Glutamatergic neuron (in vitro differentiated cells): ENCODE measurements around the gene P2RY8. TPM values are rescaled to one million over a fixed set of nuclear protein-coding genes. Genes with fewer than 3 reads are reported as not detected.

Source experiments
- DNase-seq: peaks from one replicate; pipeline ENCODE4 v3.0.0; 2022
- H3K27ac Mint-ChIP-seq: one replicate; pipeline ENCODE4 v1.8.0; 2020; ENCODE audit warnings: mild to moderate bottlenecking, mixed read lengths, inconsistent platforms; ENCODE audit not compliant: unreplicated experiment
- H3K27me3 Mint-ChIP-seq: one replicate; pipeline ENCODE4 v1.8.0; 2020; ENCODE audit warnings: mild to moderate bottlenecking, moderate library complexity, mixed read lengths, inconsistent platforms; ENCODE audit not compliant: unreplicated experiment
- H3K36me3 Mint-ChIP-seq: one replicate; pipeline ENCODE4 v1.8.0; 2020; ENCODE audit warnings: mild to moderate bottlenecking, mixed read lengths, inconsistent platforms; ENCODE audit not compliant: unreplicated experiment
- H3K4me1 Mint-ChIP-seq: one replicate; pipeline ENCODE4 v1.8.0; 2020; ENCODE audit warnings: mild to moderate bottlenecking, low read depth, mixed read lengths, inconsistent platforms; ENCODE audit not compliant: unreplicated experiment
- H3K4me3 Mint-ChIP-seq: one replicate; pipeline ENCODE4 v1.8.0; 2020; ENCODE audit warnings: mild to moderate bottlenecking, mixed read lengths, inconsistent platforms; ENCODE audit not compliant: unreplicated experiment
- H3K9me3 Mint-ChIP-seq: one replicate; pipeline ENCODE4 v1.8.0; 2020; ENCODE audit warnings: mild to moderate bottlenecking, moderate library complexity, mixed read lengths, inconsistent platforms; ENCODE audit not compliant: unreplicated experiment
- total RNA-seq: library from RNA; stranded (reverse); fragmentation: NEBNext Ultra II Directional; extraction: Animal tissue kit (Norgen Biotek cat#: 25700); gene quantifications from one replicate; pipeline ENCODE4 v1.2.1, GENCODE V29; 2021; ENCODE audit not compliant: unreplicated experiment
- TF ChIP-seq, protein P1 (sequence below): fragments of 200-600 bp; sonication (generic); IDR thresholded peaks from one replicate; pipeline ENCODE4 v1.5.0; 2021; ENCODE audit not compliant: partially characterized antibody, unreplicated experiment

Gene P2RY8
- total RNA-seq, 1 donor from 2014 or later, result 2.3 TPM

DNA sequence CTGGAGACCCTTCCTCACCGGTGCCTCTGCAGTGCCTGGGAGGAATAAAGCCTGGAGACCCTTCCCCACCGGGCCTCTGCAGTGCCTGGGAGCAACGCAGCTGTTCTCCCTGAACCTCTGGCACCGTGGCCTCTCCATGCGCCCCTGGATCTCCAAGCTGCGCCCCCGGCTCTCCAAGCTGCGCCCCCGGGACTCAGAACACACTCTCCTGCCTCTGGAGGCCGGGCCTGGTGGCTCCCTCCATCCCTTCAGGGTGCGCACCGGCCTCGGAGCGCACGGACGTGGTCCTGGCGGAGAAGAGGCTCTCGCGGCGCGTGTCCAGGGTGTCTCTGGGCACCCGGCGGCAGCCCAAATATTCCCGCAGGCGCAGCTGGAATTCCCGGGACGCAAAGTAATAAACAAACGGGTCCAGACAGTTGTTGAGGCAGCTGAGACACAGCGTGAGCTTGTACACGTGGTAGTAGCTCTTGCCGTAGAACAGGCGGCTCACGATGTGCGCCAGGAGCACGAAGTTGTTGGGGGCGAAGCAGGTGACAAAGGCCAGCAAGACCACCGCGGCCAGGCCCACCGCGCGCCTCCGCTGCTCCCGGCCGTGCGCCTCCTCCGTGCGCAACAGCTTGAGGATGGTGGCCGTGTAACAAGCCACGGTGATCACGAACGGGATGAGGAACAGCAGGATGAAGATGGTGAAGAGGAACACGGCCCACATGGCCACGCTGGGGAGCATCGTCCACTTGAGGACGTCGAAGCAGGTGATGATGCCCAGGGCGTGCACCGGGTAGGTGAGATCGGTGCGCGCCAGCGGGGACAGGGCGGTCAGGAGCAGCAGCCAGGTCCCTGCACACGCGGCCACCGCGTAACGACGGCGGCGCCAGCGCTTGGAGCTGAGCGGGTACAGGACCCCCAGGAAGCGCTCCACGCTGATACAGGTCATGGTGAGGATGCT lies 71.4 kb downstream of the P2RY8 start:
- Mint-ChIP-seq H3K4me1 (no peaks in the 10 kb centered on the region), H3K27ac (no peak overlapping the region), H3K4me3 (peak overlapping the region; percentile 15), H3K27me3 (peaks cover 14% of the 10 kb centered on the region), H3K9me3 (peaks cover 4% of the 10 kb centered on the region), H3K36me3 (no peaks in the 10 kb centered on the region)
- TF ChIP-seq, protein P1, sequence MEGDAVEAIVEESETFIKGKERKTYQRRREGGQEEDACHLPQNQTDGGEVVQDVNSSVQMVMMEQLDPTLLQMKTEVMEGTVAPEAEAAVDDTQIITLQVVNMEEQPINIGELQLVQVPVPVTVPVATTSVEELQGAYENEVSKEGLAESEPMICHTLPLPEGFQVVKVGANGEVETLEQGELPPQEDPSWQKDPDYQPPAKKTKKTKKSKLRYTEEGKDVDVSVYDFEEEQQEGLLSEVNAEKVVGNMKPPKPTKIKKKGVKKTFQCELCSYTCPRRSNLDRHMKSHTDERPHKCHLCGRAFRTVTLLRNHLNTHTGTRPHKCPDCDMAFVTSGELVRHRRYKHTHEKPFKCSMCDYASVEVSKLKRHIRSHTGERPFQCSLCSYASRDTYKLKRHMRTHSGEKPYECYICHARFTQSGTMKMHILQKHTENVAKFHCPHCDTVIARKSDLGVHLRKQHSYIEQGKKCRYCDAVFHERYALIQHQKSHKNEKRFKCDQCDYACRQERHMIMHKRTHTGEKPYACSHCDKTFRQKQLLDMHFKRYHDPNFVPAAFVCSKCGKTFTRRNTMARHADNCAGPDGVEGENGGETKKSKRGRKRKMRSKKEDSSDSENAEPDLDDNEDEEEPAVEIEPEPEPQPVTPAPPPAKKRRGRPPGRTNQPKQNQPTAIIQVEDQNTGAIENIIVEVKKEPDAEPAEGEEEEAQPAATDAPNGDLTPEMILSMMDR, result no peak
- DNase-seq, result no peak

DNA sequence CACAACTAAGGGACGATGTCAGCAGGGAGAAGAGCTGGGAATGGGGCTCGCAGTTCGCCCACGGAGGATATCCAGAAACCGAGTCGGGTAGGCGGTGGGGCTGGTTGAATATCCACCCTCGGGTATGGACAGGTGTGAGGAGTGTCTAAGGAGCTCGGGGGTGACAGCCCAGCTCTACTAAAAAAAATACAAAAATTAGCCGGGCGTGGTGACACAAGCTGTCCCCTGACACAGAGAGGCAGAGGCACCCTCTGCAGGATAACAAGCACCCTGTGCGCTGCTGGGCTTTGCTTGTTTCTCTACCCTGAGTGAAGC lies 72.1 kb downstream of the P2RY8 start:
- Mint-ChIP-seq H3K9me3 (peaks cover 4% of the 10 kb centered on the region), H3K27ac (no peak overlapping the region)

DNA sequence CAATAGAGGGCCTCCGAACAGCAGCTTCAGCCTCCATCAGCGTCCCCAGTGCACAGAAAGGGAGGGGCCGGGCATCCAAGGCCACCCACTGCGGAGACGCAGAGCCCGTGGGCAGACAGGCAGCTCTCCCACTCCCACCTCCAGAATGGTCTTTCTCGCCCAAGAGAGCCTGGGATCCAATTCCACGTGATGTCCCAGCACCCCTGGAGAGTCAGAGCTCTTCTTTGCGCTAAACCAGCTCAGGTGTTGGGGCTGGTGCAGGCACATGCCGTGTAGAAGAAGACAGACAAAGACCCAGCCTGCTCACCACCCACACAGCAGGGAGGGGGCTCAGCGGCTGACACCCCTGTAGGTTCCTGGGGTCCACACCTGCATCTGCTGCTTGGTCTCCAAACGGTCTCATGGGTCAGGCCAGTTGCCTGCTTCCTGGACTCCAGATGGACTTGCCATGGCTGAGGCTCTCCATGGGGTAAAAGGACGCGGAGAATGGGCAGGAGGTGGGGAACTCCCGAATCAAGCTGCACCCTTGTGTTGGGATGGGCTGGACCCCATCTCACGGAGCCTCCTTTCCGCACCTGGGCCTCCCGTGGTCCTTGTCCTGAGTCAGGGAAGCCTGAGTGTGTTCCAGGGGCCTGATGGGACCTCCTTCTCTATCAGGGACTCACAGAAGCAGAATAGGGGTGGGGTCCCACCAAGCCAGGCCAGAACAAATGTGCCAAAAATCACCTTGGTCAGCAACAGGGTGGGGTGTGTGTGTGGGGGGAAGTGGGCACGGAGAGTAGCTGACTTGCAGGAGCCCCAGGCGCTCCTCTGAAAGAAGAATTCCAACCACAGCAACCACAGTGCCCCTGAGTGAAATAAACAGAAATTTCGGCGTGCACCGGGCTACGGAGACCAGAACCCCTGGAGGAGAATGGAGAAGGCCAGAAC lies 72.7 kb downstream of the P2RY8 start:
- DNase-seq, result no peak
- TF ChIP-seq, protein P1, result no peak
- Mint-ChIP-seq H3K9me3 (peaks cover 4% of the 10 kb centered on the region), H3K4me1 (no peaks in the 10 kb centered on the region), H3K4me3 (no peak overlapping the region), H3K27ac (no peak overlapping the region), H3K36me3 (no peaks in the 10 kb centered on the region), H3K27me3 (peaks cover 14% of the 10 kb centered on the region)

More for the DNA sequence above, 72.1 kb downstream of the P2RY8 start:
- Mint-ChIP-seq H3K4me3 (no peak overlapping the region), H3K36me3 (no peaks in the 10 kb centered on the region), H3K4me1 (no peaks in the 10 kb centered on the region), H3K27me3 (peaks cover 14% of the 10 kb centered on the region)
- TF ChIP-seq, protein P1, result no peak
- no peak for DNase-seq

DNA sequence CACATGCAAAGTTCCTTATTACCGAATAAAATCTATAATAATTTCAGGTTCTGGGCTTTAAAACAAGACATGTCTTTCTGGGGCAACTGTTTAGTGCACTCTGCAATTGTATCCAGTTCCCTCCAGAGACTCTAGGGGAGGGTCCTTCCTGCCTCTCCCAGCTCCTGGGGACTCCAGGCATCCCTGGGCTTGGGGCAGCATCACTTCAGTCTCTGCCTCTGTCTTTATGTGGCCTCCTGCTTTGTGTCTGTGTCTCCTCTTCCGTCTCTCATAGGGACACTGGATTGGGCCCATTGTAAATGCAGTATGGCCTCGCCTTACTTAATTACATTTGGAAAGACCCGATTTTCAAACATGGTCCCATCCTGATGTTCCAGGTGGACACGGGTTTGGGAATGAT lies 73.4 kb downstream of the P2RY8 start:
- H3K36me3 Mint-ChIP-seq, result no peaks in the 10 kb centered on the region
- TF ChIP-seq, protein P1, result no peak
- no peaks in the 10 kb centered on the region for H3K4me1 Mint-ChIP-seq
- H3K4me3 Mint-ChIP-seq, result no peak overlapping the region
- H3K9me3 Mint-ChIP-seq, result peaks cover 4% of the 10 kb centered on the region
- DNase-seq, result no peak
- no peak overlapping the region for H3K27ac Mint-ChIP-seq
- peaks cover 12% of the 10 kb centered on the region for H3K27me3 Mint-ChIP-seq
